SK-N-SH (cell line): ENCODE data around the gene MTHFD1L.

Experiments used
- EZH2phosphoT487 ChIP-seq: fragments of 200-600 bp; sonication (generic); IDR thresholded peaks from 2 replicates; pipeline ENCODE4 v1.6.1; 2017; ENCODE audit warnings: low read depth, mixed run types, mild to moderate bottlenecking, antibody characterized with exemption, moderate library complexity, borderline replicate concordance
- RAD21 ChIP-seq: IDR thresholded peaks from 2 replicates; pipeline ENCODE4 v1.6.1; 2012; ENCODE audit warnings: mild to moderate bottlenecking, low read length
- TF ChIP-seq, protein P1 (sequence below): fragments of 150-350 bp; IDR thresholded peaks from 2 replicates; pipeline ENCODE4 v1.6.1; 2016; ENCODE audit warnings: mild to moderate bottlenecking, low read depth, low read length
- TF ChIP-seq, protein P2 (sequence below): IDR thresholded peaks from 2 replicates; pipeline ENCODE4 v1.4.0; 2012; ENCODE audit warnings: low read depth
- TF ChIP-seq, protein P3 (sequence below): fragments of 200-600 bp; sonication (generic); IDR thresholded peaks from 2 replicates; pipeline ENCODE4 v1.6.1; 2017; ENCODE audit warnings: antibody characterized with exemption, mild to moderate bottlenecking, moderate library complexity

DNA sequence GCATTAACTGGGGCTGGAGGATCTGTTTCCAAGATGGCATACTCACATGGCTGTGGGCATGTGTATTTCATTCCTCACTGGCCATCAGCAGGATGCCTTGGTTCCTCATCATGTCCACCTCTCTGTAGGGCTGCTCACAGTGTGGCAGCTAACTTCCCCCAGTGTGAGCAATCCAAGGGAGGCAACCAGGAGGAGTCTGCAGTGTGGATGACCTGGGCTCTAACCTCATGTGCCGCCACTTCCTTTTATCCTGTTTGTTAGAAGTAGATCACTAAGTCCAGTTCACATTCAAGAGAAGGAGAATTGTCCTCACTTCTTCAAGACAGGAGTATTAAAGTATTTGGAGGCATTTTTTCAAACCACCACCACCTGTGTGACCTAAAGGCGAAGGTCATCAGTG, 54.4 kb downstream of the MTHFD1L start:
- TF ChIP-seq EZH2phosphoT487 (no peak), RAD21 (no peak)
- TF ChIP-seq, protein P1, sequence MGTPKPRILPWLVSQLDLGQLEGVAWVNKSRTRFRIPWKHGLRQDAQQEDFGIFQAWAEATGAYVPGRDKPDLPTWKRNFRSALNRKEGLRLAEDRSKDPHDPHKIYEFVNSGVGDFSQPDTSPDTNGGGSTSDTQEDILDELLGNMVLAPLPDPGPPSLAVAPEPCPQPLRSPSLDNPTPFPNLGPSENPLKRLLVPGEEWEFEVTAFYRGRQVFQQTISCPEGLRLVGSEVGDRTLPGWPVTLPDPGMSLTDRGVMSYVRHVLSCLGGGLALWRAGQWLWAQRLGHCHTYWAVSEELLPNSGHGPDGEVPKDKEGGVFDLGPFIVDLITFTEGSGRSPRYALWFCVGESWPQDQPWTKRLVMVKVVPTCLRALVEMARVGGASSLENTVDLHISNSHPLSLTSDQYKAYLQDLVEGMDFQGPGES, result no peak
- TF ChIP-seq, protein P2, sequence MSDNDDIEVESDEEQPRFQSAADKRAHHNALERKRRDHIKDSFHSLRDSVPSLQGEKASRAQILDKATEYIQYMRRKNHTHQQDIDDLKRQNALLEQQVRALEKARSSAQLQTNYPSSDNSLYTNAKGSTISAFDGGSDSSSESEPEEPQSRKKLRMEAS, result no peak
- TF ChIP-seq, protein P3, sequence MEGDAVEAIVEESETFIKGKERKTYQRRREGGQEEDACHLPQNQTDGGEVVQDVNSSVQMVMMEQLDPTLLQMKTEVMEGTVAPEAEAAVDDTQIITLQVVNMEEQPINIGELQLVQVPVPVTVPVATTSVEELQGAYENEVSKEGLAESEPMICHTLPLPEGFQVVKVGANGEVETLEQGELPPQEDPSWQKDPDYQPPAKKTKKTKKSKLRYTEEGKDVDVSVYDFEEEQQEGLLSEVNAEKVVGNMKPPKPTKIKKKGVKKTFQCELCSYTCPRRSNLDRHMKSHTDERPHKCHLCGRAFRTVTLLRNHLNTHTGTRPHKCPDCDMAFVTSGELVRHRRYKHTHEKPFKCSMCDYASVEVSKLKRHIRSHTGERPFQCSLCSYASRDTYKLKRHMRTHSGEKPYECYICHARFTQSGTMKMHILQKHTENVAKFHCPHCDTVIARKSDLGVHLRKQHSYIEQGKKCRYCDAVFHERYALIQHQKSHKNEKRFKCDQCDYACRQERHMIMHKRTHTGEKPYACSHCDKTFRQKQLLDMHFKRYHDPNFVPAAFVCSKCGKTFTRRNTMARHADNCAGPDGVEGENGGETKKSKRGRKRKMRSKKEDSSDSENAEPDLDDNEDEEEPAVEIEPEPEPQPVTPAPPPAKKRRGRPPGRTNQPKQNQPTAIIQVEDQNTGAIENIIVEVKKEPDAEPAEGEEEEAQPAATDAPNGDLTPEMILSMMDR, result no peak
